ENCODE results near the gene TRAPPC8. TPM values are rescaled to one million over a fixed set of nuclear protein-coding genes. Genes with fewer than 3 reads are reported as not detected.
"Not testable (repeated sequence)": the region's sequence is repeated elsewhere in the genome, so short reads cannot be mapped to it uniquely, and the experiment has no call there.

Gene TRAPPC8
- polyA plus RNA-seq, 1 donor from 2014 or later: 57.8 TPM

- Histone ChIP-seq H3K36me3 (ENCODE audit: insufficient read depth, low read length) (peaks cover 5% of the 10 kb centered on the region), H2AFZ (ENCODE audit: low read depth, low read length) (no peak overlapping the region), H3K4me2 (ENCODE audit: low read length) (no peak overlapping the region), H3K9me2 (ENCODE audit: insufficient read depth, low read length) (no peaks in the 10 kb centered on the region), H3K27ac (ENCODE audit: low read length) (no peak overlapping the region), H3F3A (ENCODE audit: insufficient read depth, low read length, poor library complexity, severe bottlenecking) (no peaks in the 10 kb centered on the region), H3K9me3 (ENCODE audit: low read length) (no peaks in the 10 kb centered on the region), H3K79me2 (replicated peaks; ENCODE audit: insufficient read depth, low read length) (peaks cover 17% of the 10 kb centered on the region), H3K27me3 (ENCODE audit: insufficient read depth, low read depth, low read length) (no peaks in the 10 kb centered on the region), H3K4me3 (ENCODE audit: low read length) (no peak overlapping the region), H4K20me1 (ENCODE audit: insufficient read depth) (no peaks in the 10 kb centered on the region), H3K9ac (ENCODE audit: low read length) (no peak overlapping the region)
- no peak for TF ChIP-seq SMC3 (conservative IDR thresholded peaks at IDR 0.05; ENCODE audit: poor library complexity)
Observed at GRCh38 chr18:31929273-31929672, 13.7 kb downstream of the TRAPPC8 start.

DNA sequence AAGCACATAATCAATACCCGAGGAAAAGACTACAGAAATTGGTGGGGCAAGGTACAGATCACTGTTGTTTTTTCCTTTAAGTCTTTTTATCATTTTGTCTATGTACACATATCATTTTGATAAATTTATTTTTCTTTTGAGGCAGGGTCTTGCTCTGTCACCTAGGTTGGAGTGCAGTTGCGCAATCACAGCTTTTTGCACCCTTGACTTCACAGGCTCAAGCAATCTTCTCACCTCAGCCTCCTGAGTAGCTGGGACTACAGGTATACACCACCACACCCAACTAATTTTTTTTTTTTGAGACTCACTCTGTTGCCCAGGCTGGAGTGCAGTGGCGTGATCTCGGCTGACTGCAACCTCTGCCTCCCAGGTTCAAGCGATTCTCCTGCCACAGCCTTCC lies 15.9 kb downstream of the TRAPPC8 start:
- H3K79me2 ChIP-seq (replicated peaks; ENCODE audit: insufficient read depth, low read length): peaks cover 17% of the 10 kb centered on the region
- not testable (repeated sequence) for H3K9me3 ChIP-seq (ENCODE audit: low read length); H3K27ac ChIP-seq (ENCODE audit: low read length); H3K4me3 ChIP-seq (ENCODE audit: low read length); H3K36me3 ChIP-seq (ENCODE audit: insufficient read depth, low read length); H3K9me2 ChIP-seq (ENCODE audit: insufficient read depth, low read length); H3K27me3 ChIP-seq (ENCODE audit: insufficient read depth, low read depth, low read length); H4K20me1 ChIP-seq (ENCODE audit: insufficient read depth); H3F3A ChIP-seq (ENCODE audit: insufficient read depth, low read length, poor library complexity, severe bottlenecking); H2AFZ ChIP-seq (ENCODE audit: low read depth, low read length); H3K9ac ChIP-seq (ENCODE audit: low read length); H3K4me2 ChIP-seq (ENCODE audit: low read length)

DNA sequence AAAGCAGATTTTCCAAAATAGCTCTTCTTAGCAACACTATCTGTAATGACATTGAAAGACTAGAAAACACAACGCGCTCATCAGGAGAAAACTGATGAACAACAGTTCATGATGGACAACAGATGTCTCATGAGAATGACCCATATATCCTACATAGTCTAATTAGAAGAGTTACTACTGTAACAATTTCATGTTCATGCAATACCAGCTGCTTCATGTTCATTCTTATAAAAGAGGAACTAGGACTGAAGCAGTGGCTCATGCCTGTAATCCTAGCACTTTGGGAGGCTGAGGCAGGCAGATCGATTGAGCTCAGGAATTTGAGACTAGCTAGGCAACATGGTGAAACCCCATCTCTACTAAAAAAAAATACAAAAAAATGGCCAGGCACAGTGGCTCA lies 22.7 kb downstream of the TRAPPC8 start:
- Histone ChIP-seq H3F3A (ENCODE audit: insufficient read depth, low read length, poor library complexity, severe bottlenecking) (no peaks in the 10 kb centered on the region), H3K9ac (ENCODE audit: low read length) (no peak overlapping the region), H3K79me2 (replicated peaks; ENCODE audit: insufficient read depth, low read length) (peaks cover 17% of the 10 kb centered on the region), H3K9me2 (ENCODE audit: insufficient read depth, low read length) (no peaks in the 10 kb centered on the region), H3K27ac (ENCODE audit: low read length) (no peak overlapping the region), H2AFZ (ENCODE audit: low read depth, low read length) (no peak overlapping the region), H3K27me3 (ENCODE audit: insufficient read depth, low read depth, low read length) (no peaks in the 10 kb centered on the region), H3K4me2 (ENCODE audit: low read length) (no peak overlapping the region), H3K4me3 (ENCODE audit: low read length) (no peak overlapping the region), H3K36me3 (ENCODE audit: insufficient read depth, low read length) (no peaks in the 10 kb centered on the region), H3K9me3 (ENCODE audit: low read length) (no peaks in the 10 kb centered on the region), H4K20me1 (ENCODE audit: insufficient read depth) (no peaks in the 10 kb centered on the region)
- no peak for TF ChIP-seq SMC3 (conservative IDR thresholded peaks at IDR 0.05; ENCODE audit: poor library complexity)
- no peak for TF ChIP-seq TAF1 (IDR thresholded peaks at IDR 0.05; ENCODE audit: low read depth)

- H3K27ac ChIP-seq (ENCODE audit: low read length); H3K4me3 ChIP-seq (ENCODE audit: low read length); H4K20me1 ChIP-seq (ENCODE audit: insufficient read depth); H3K9me3 ChIP-seq (ENCODE audit: low read length); H3K4me2 ChIP-seq (ENCODE audit: low read length); H2AFZ ChIP-seq (ENCODE audit: low read depth, low read length); H3F3A ChIP-seq (ENCODE audit: insufficient read depth, low read length, poor library complexity, severe bottlenecking); H3K27me3 ChIP-seq (ENCODE audit: insufficient read depth, low read depth, low read length); H3K9ac ChIP-seq (ENCODE audit: low read length); H3K36me3 ChIP-seq (ENCODE audit: insufficient read depth, low read length); H3K9me2 ChIP-seq (ENCODE audit: insufficient read depth, low read length): not testable (repeated sequence)
- H3K79me2 ChIP-seq (replicated peaks; ENCODE audit: insufficient read depth, low read length): peaks cover 14% of the 10 kb centered on the region
Observed at GRCh38 chr18:31919366-31919765, 23.6 kb downstream of the TRAPPC8 start.

GRCh38 chr18:31918733-31919132 lies 24.2 kb downstream of the TRAPPC8 start:
- Histone ChIP-seq H3K9me2 (ENCODE audit: insufficient read depth, low read length) (no peaks in the 10 kb centered on the region), H3K79me2 (replicated peaks; ENCODE audit: insufficient read depth, low read length) (peaks cover 14% of the 10 kb centered on the region), H3F3A (ENCODE audit: insufficient read depth, low read length, poor library complexity, severe bottlenecking) (no peaks in the 10 kb centered on the region)

More at GRCh38 chr18:31918733-31919132, 24.2 kb downstream of the TRAPPC8 start:
- Histone ChIP-seq H3K27ac (ENCODE audit: low read length) (no peak overlapping the region), H4K20me1 (ENCODE audit: insufficient read depth) (no peaks in the 10 kb centered on the region), H3K27me3 (ENCODE audit: insufficient read depth, low read depth, low read length) (no peaks in the 10 kb centered on the region), H3K4me3 (ENCODE audit: low read length) (no peak overlapping the region), H3K36me3 (ENCODE audit: insufficient read depth, low read length) (no peaks in the 10 kb centered on the region), H3K9ac (ENCODE audit: low read length) (no peak overlapping the region), H3K9me3 (ENCODE audit: low read length) (no peaks in the 10 kb centered on the region), H2AFZ (ENCODE audit: low read depth, low read length) (no peak overlapping the region), H3K4me2 (ENCODE audit: low read length) (no peak overlapping the region)
- TF ChIP-seq RAD21 (conservative IDR thresholded peaks at IDR 0.05) (no peak), REST (IDR thresholded peaks at IDR 0.05; ENCODE audit: borderline replicate concordance) (no peak)

Measured in neural cell (in vitro differentiated cells).